Globus pallidus (tissue), 1 donor: Measurements from ENCODE around the gene PALMD.

Source experiments
- DNase-seq: peaks from one replicate; pipeline ENCODE4 v3.0.0-alpha.2; 2015; ENCODE audit warnings: low spot score

Gene PALMD

GRCh38 chr1:99700020-99700419 lies 54.1 kb downstream of the PALMD start:
- DNase-seq: no peak

- no peak for DNase-seq
Observed at GRCh38 chr1:99702221-99702620, 56.3 kb downstream of the PALMD start.

GRCh38 chr1:99704356-99704816 lies 58.5 kb downstream of the PALMD start:
- DNase-seq: no peak

- no peak for DNase-seq
Observed at GRCh38 chr1:99705385-99705784, 59.5 kb downstream of the PALMD start.

- DNase-seq: peak; percentile 54
Observed at GRCh38 chr1:99707535-99708142, 61.7 kb downstream of the PALMD start.

GRCh38 chr1:99710994-99711393 lies 65.1 kb downstream of the PALMD start:
- DNase-seq: no peak

GRCh38 chr1:99713006-99713405 lies 67.1 kb downstream of the PALMD start:
- DNase-seq: no peak

- DNase-seq: no peak
Observed at GRCh38 chr1:99717005-99717404, 71.1 kb downstream of the PALMD start.

- no peak for DNase-seq
Observed at GRCh38 chr1:99723251-99723650, 77.3 kb downstream of the PALMD start.

- no peak for DNase-seq
Observed at GRCh38 chr1:99725996-99726395, 80.1 kb downstream of the PALMD start.

- no peak for DNase-seq
Observed at GRCh38 chr1:99726407-99726806, 80.5 kb downstream of the PALMD start.

- no peak for DNase-seq
Observed at GRCh38 chr1:99726818-99727217, 80.9 kb downstream of the PALMD start.

GRCh38 chr1:99727575-99728185 lies 81.8 kb downstream of the PALMD start:
- DNase-seq: no peak

- no peak for DNase-seq
Observed at GRCh38 chr1:99728494-99729235, 82.8 kb downstream of the PALMD start.

GRCh38 chr1:99731384-99731783 lies 85.5 kb downstream of the PALMD start:
- DNase-seq: no peak

- DNase-seq: no peak
Observed at GRCh38 chr1:99735852-99736251, 89.9 kb downstream of the PALMD start.

GRCh38 chr1:99737016-99737415 lies 91.1 kb downstream of the PALMD start:
- DNase-seq: peak; percentile 52

GRCh38 chr1:99738858-99739465 lies 93.0 kb downstream of the PALMD start:
- DNase-seq: no peak

- no peak for DNase-seq
Observed at GRCh38 chr1:99740141-99740540, 94.2 kb downstream of the PALMD start.
